KMS-11 (cell line): ENCODE measurements around the gene SSC5D.
"Not testable (repeated sequence)": the region's sequence is repeated elsewhere in the genome, so short reads cannot be mapped to it uniquely, and the experiment has no call there.

Experiments used
- H2AFZ ChIP-seq: fragments of 200-600 bp; sonication (generic); 2 replicates; pipeline ENCODE4 v1.6.1; 2016; ENCODE audit warnings: antibody characterized with exemption, mixed run types, low read depth
- H3K27ac ChIP-seq: fragments of 200-600 bp; sonication (generic); 2 replicates; pipeline ENCODE4 v1.6.1; 2016; ENCODE audit warnings: mild to moderate bottlenecking, mixed run types
- H3K27me3 ChIP-seq: fragments of 200-600 bp; sonication (generic); 2 replicates; pipeline ENCODE4 v1.6.1; 2017; ENCODE audit warnings: mild to moderate bottlenecking, low read depth, mixed run types, moderate library complexity; ENCODE audit not compliant: insufficient read depth
- H3K36me3 ChIP-seq: fragments of 200-600 bp; sonication (generic); 2 replicates; pipeline ENCODE4 v1.6.1; 2017; ENCODE audit warnings: mild to moderate bottlenecking, mixed run types; ENCODE audit not compliant: insufficient read depth
- H3K4me1 ChIP-seq: fragments of 200-600 bp; sonication (generic); 2 replicates; pipeline ENCODE4 v1.6.1; 2016; ENCODE audit warnings: mild to moderate bottlenecking, low read depth, mixed run types; ENCODE audit not compliant: poor library complexity, severe bottlenecking
- H3K4me2 ChIP-seq: fragments of 200-600 bp; sonication (generic); 2 replicates; pipeline ENCODE4 v1.7.0; 2016; ENCODE audit warnings: mild to moderate bottlenecking, mixed run types
- H3K4me3 ChIP-seq: fragments of 200-600 bp; sonication (generic); IDR thresholded peaks from 2 replicates; pipeline ENCODE4 v1.6.1; 2017; ENCODE audit warnings: low read depth, low read length, mixed read lengths; ENCODE audit not compliant: insufficient read depth
- H3K79me2 ChIP-seq: fragments of 200-600 bp; sonication (generic); 2 replicates; pipeline ENCODE4 v1.6.1; 2016; ENCODE audit warnings: low read depth, mixed run types; ENCODE audit not compliant: insufficient read depth
- H3K9ac ChIP-seq: fragments of 200-600 bp; sonication (generic); 2 replicates; pipeline ENCODE4 v1.6.1; 2016; ENCODE audit warnings: mild to moderate bottlenecking, mixed run types
- H4K20me1 ChIP-seq: fragments of 200-600 bp; sonication (generic); 2 replicates; pipeline ENCODE4 v1.6.1; 2016; ENCODE audit warnings: mild to moderate bottlenecking, mixed run types; ENCODE audit not compliant: insufficient read depth
- TF ChIP-seq, protein P1 (sequence below): fragments of 200-600 bp; sonication (generic); conservative IDR thresholded peaks from 2 replicates; pipeline ENCODE4 v1.6.1; 2017; ENCODE audit warnings: low read depth, mild to moderate bottlenecking, antibody characterized with exemption, low read length, moderate library complexity, mixed read lengths

SSC5D gene

GRCh38 chr19:55530996-55531395 lies 42.8 kb downstream of the SSC5D start:
- H2AFZ ChIP-seq, result no peak overlapping the region
- peaks cover 29% of the 10 kb centered on the region for H3K27me3 ChIP-seq
- no peak overlapping the region for H3K4me3 ChIP-seq
- H3K36me3 ChIP-seq, result no peaks in the 10 kb centered on the region
- TF ChIP-seq, protein P1, sequence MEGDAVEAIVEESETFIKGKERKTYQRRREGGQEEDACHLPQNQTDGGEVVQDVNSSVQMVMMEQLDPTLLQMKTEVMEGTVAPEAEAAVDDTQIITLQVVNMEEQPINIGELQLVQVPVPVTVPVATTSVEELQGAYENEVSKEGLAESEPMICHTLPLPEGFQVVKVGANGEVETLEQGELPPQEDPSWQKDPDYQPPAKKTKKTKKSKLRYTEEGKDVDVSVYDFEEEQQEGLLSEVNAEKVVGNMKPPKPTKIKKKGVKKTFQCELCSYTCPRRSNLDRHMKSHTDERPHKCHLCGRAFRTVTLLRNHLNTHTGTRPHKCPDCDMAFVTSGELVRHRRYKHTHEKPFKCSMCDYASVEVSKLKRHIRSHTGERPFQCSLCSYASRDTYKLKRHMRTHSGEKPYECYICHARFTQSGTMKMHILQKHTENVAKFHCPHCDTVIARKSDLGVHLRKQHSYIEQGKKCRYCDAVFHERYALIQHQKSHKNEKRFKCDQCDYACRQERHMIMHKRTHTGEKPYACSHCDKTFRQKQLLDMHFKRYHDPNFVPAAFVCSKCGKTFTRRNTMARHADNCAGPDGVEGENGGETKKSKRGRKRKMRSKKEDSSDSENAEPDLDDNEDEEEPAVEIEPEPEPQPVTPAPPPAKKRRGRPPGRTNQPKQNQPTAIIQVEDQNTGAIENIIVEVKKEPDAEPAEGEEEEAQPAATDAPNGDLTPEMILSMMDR, result no peak
- H3K4me2 ChIP-seq, result no peak overlapping the region
- H4K20me1 ChIP-seq, result no peaks in the 10 kb centered on the region
- no peak overlapping the region for H3K27ac ChIP-seq
- no peaks in the 10 kb centered on the region for H3K79me2 ChIP-seq
- H3K9ac ChIP-seq, result no peak overlapping the region
- no peaks in the 10 kb centered on the region for H3K4me1 ChIP-seq

GRCh38 chr19:55534280-55534679 lies 46.0 kb downstream of the SSC5D start:
- H3K27me3 ChIP-seq, result peaks cover 39% of the 10 kb centered on the region
- not testable (repeated sequence) for H3K4me1 ChIP-seq, H3K36me3 ChIP-seq, H3K27ac ChIP-seq, H3K79me2 ChIP-seq, H3K4me2 ChIP-seq, H3K9ac ChIP-seq, H2AFZ ChIP-seq, H3K4me3 ChIP-seq, H4K20me1 ChIP-seq

- no peak overlapping the region for H3K4me3 ChIP-seq
- H3K4me2 ChIP-seq, result no peak overlapping the region
- TF ChIP-seq, protein P1, result no peak
- H3K9ac ChIP-seq, result no peak overlapping the region
- no peak overlapping the region for H3K27ac ChIP-seq
- H3K36me3 ChIP-seq, result no peaks in the 10 kb centered on the region
- peaks cover 40% of the 10 kb centered on the region for H3K27me3 ChIP-seq
- no peaks in the 10 kb centered on the region for H4K20me1 ChIP-seq
- no peaks in the 10 kb centered on the region for H3K4me1 ChIP-seq
- no peaks in the 10 kb centered on the region for H3K79me2 ChIP-seq
- H2AFZ ChIP-seq, result no peak overlapping the region
Observed at GRCh38 chr19:55535173-55535964, 47.1 kb downstream of the SSC5D start.

- no peak overlapping the region for H3K4me2 ChIP-seq
- no peak overlapping the region for H3K27ac ChIP-seq
- H2AFZ ChIP-seq, result no peak overlapping the region
- peaks cover 40% of the 10 kb centered on the region for H3K27me3 ChIP-seq
- no peak overlapping the region for H3K4me3 ChIP-seq
- no peak overlapping the region for H3K9ac ChIP-seq
- H3K4me1 ChIP-seq, result no peaks in the 10 kb centered on the region
- H3K36me3 ChIP-seq, result no peaks in the 10 kb centered on the region
- TF ChIP-seq, protein P1, result no peak
- H4K20me1 ChIP-seq, result no peaks in the 10 kb centered on the region
- H3K79me2 ChIP-seq, result no peaks in the 10 kb centered on the region
Observed at GRCh38 chr19:55535965-55536350, 47.7 kb downstream of the SSC5D start.

DNA sequence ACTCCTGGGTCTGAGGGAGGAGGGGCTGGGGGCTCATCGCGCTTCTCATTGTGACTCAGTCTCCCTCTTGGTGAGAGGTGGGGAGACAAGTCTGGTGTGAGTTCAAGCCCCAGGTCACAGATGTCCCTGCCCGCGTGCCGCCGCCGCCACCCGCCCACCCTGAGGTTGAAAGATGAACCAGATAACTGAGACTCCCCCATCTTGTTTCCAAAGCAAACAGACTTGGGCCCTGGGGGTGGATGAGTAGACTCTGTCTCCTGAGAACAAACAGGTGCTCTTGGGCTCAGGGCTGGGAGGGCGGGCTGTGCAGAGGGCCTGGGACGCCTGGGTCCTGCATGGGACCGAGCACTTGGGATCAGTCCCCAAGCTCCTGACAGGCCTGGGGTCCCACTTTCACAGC lies 48.1 kb downstream of the SSC5D start:
- peaks cover 37% of the 10 kb centered on the region for H3K27me3 ChIP-seq
- no peaks in the 10 kb centered on the region for H3K36me3 ChIP-seq
- no peak overlapping the region for H3K4me3 ChIP-seq
- H3K9ac ChIP-seq, result no peak overlapping the region
- TF ChIP-seq, protein P1, result no peak
- no peaks in the 10 kb centered on the region for H3K79me2 ChIP-seq
- H3K27ac ChIP-seq, result no peak overlapping the region
- H3K4me1 ChIP-seq, result no peaks in the 10 kb centered on the region
- no peaks in the 10 kb centered on the region for H4K20me1 ChIP-seq
- H2AFZ ChIP-seq, result no peak overlapping the region
- H3K4me2 ChIP-seq, result no peak overlapping the region
